Neuronal stem cell (in vitro differentiated cells): Measurements from ENCODE around the gene MSH3.

ENCODE experiments used
- DNase-seq: peaks from one replicate; pipeline ENCODE4 v3.0.0-alpha.2; 2013; ENCODE audit warnings: low spot score
- H2AFZ ChIP-seq: one replicate; pipeline ENCODE4 v1.6.1; 2013; ENCODE audit warnings: mild to moderate bottlenecking, low read length, inconsistent platforms
- H2AK5ac ChIP-seq: 2 replicates; pipeline ENCODE4 v1.6.1; 2013; ENCODE audit warnings: low read depth, mild to moderate bottlenecking, inconsistent platforms, low read length, moderate library complexity, mixed read lengths
- H2BK120ac ChIP-seq: 2 replicates; pipeline ENCODE4 v1.6.1; 2013; ENCODE audit warnings: low read depth, mild to moderate bottlenecking, inconsistent platforms, low read length, moderate library complexity, mixed read lengths
- H2BK12ac ChIP-seq: one replicate; pipeline ENCODE4 v1.6.1; 2013; ENCODE audit warnings: low read length, inconsistent platforms
- H2BK15ac ChIP-seq: 2 replicates; pipeline ENCODE4 v1.6.1; 2013; ENCODE audit warnings: mild to moderate bottlenecking, low read length, inconsistent platforms, mixed read lengths
- H2BK5ac ChIP-seq: one replicate; pipeline ENCODE4 v1.6.1; 2013; ENCODE audit warnings: inconsistent platforms, mild to moderate bottlenecking, low read length, moderate library complexity
- H3K14ac ChIP-seq: one replicate; pipeline ENCODE4 v1.6.1; 2013; ENCODE audit warnings: low read length, inconsistent platforms
- H3K18ac ChIP-seq: 2 replicates; pipeline ENCODE4 v1.6.1; 2013; ENCODE audit warnings: low read length, inconsistent platforms
- H3K23ac ChIP-seq: 2 replicates; pipeline ENCODE4 v1.6.1; 2013; ENCODE audit warnings: low read depth, mild to moderate bottlenecking, mixed read lengths, low read length, inconsistent platforms; ENCODE audit not compliant: poor library complexity
- H3K27ac ChIP-seq: replicated peaks from 3 replicates; pipeline ENCODE4 v1.5.1; 2013; ENCODE audit warnings: low read length, inconsistent platforms
- H3K27me3 ChIP-seq, 3 experiments: 2 replicates each; pipeline ENCODE4 v1.6.1; 2013; ENCODE audit warnings: low read length in 3 of 3, mild to moderate bottlenecking in 2 of 3, inconsistent platforms in 1 of 3, low read depth in 1 of 3, mixed read lengths in 1 of 3, moderate library complexity in 1 of 3; ENCODE audit not compliant: control insufficient read depth in 3 of 3, insufficient read depth in 3 of 3
- H3K36me3 ChIP-seq, 2 donors: replicated peaks in 1 of 2; 2 replicates each; pipeline ENCODE4 v1.6.1; 2013; ENCODE audit warnings: low read length in 2 of 2; ENCODE audit not compliant: control insufficient read depth in 2 of 2, insufficient read depth in 2 of 2
- H3K4ac ChIP-seq: 2 replicates; pipeline ENCODE4 v1.6.1; 2013; ENCODE audit warnings: inconsistent platforms, mild to moderate bottlenecking, low read length, moderate library complexity
- H3K4me1 ChIP-seq, 2 donors: 1 replicate in 1 of 2; 2 replicates in 1 of 2; pipeline ENCODE4 v1.6.1; 2013; ENCODE audit warnings: low read length in 2 of 2, low read depth in 1 of 2; ENCODE audit not compliant: control insufficient read depth in 2 of 2, insufficient read depth in 1 of 2
- H3K4me2 ChIP-seq: one replicate; pipeline ENCODE4 v1.6.1; 2013; ENCODE audit warnings: mild to moderate bottlenecking, low read length, inconsistent platforms; ENCODE audit not compliant: insufficient read depth, poor library complexity, severe bottlenecking
- H3K4me3 ChIP-seq, 2 donors: 2 replicates each; pipeline ENCODE4 v1.5.1; 2013; ENCODE audit warnings: low read length in 2 of 2, mild to moderate bottlenecking in 2 of 2, inconsistent platforms in 1 of 2, moderate library complexity in 1 of 2
- H3K79me1 ChIP-seq: one replicate; pipeline ENCODE4 v1.6.1; 2013; ENCODE audit warnings: low read depth, mild to moderate bottlenecking, inconsistent platforms, low read length, moderate library complexity
- H3K9ac ChIP-seq: one replicate; pipeline ENCODE4 v1.6.1; 2013; ENCODE audit warnings: mild to moderate bottlenecking, low read depth, low read length, inconsistent platforms; ENCODE audit not compliant: poor library complexity
- H3K9me3 ChIP-seq, 2 donors: replicated peaks in 1 of 2; 2 replicates each; pipeline versions ENCODE3 to v1.6.1; 2013; ENCODE audit warnings: low read length in 2 of 2, mild to moderate bottlenecking in 2 of 2, inconsistent platforms in 1 of 2, low read depth in 1 of 2, mixed read lengths in 1 of 2, moderate library complexity in 1 of 2; ENCODE audit not compliant: control insufficient read depth in 2 of 2, insufficient read depth in 1 of 2
- H4K8ac ChIP-seq: one replicate; pipeline ENCODE4 v1.6.1; 2013; ENCODE audit warnings: low read depth, mild to moderate bottlenecking, inconsistent platforms, low read length, moderate library complexity
- H4K91ac ChIP-seq: one replicate; pipeline ENCODE4 v1.6.1; 2013; ENCODE audit warnings: low read length, low read depth, mild to moderate bottlenecking, inconsistent platforms; ENCODE audit not compliant: poor library complexity
- WGBS, 2 donors: extraction: QIAGEN DNeasy Blood & Tissue Kit; methylation state at CpG; one replicate each; pipeline ENCODE4 v1.1.7; 2013; ENCODE audit warnings: missing lambda C conversion rate in 2 of 2, mixed read lengths in 1 of 2; ENCODE audit not compliant: insufficient read length in 2 of 2, insufficient replicate concordance in 1 of 2; ENCODE audit errors: extremely low coverage in 2 of 2; 5-methylcytosine and 5-hydroxymethylcytosine counted together

Gene MSH3

DNA sequence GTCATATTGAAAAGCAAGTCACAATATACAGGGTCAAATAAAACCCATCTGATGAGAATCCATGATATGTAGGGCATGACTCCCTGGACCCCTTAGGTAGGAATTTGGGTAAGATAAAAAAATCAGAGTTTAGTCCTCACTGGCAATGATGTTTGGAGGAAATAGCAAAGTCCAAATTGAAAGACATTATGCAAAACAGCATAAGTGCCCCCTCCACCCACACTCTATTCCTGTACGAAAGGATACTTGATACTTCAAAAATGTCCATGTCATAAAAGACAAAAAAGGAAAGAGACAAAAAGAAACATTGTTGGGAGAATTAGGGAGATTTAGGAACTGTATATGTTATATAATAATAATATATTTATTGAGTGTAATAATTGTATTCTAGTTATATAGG lies 209.7 kb downstream of the MSH3 start:
- Histone ChIP-seq H2BK5ac (no peak overlapping the region), H3K4me1 (no peaks in the 10 kb centered on the region), H2AK5ac (no peak overlapping the region), H2BK15ac (no peak overlapping the region), H3K23ac (no peak overlapping the region), H3K79me1 (no peaks in the 10 kb centered on the region), H3K9me3 (no peaks in the 10 kb centered on the region), H2BK12ac (no peak overlapping the region), H2AFZ (no peak overlapping the region), H3K18ac (no peak overlapping the region), H3K4me3 (no peak overlapping the region), H3K14ac (no peak overlapping the region), H3K36me3 (no peaks in the 10 kb centered on the region), H3K27ac (no peak overlapping the region), H4K8ac (no peak overlapping the region), H3K4ac (no peak overlapping the region), H4K91ac (no peak overlapping the region), H3K4me2 (no peak overlapping the region), H2BK120ac (no peak overlapping the region), H3K9ac (no peak overlapping the region), H3K27me3 (no peaks in the 10 kb centered on the region)
- DNase-seq, result no peak
- WGBS, 2 donors, result no CpG with 5 or more reads among the region's 1 CpG

DNA sequence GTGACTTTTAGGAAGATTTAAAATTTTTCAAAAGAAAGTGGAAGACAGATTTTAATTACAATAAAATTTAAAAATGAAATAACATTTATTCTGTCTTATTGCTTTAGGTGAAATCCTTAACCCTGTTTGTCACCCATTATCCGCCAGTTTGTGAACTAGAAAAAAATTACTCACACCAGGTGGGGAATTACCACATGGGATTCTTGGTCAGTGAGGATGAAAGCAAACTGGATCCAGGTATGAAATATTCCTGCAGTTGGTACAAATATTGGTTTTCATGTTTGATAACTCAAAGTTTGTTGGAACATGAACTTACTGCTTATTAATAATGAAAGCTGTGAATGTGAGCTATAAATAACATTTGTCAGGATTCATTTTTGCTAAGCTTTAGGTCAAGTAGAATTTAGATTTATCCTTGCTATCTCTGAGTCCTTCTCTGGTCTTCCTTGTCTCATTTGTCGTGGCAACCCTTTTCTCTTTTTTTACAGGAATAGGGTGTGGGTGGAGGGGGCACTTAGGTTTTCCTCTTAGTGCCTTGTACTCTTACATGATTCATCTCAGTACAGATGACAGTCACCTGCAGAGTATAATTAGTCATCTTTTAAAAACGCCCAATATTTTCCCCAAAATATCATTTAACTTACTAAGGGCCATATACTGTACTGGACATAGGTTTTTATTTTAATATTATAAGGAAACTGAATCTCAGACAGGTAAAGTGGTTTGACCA lies 210.4 kb downstream of the MSH3 start:
- H3K27me3 ChIP-seq, result no peaks in the 10 kb centered on the region
- H3K9me3 ChIP-seq, result no peaks in the 10 kb centered on the region
- no peak overlapping the region for H2BK15ac ChIP-seq
- no peaks in the 10 kb centered on the region for H3K36me3 ChIP-seq
- WGBS, 2 donors, result no CpG with 5 or more reads among the region's 3 CpGs
- no peak overlapping the region for H2BK12ac ChIP-seq
- no peak overlapping the region for H2AK5ac ChIP-seq
- H3K9ac ChIP-seq, result no peak overlapping the region
- DNase-seq, result no peak
- no peak overlapping the region for H4K91ac ChIP-seq
- no peak overlapping the region for H4K8ac ChIP-seq
- no peaks in the 10 kb centered on the region for H3K79me1 ChIP-seq
- no peak overlapping the region for H3K18ac ChIP-seq
- H2AFZ ChIP-seq, result no peak overlapping the region
- H3K4me3 ChIP-seq, result no peak overlapping the region
- H2BK5ac ChIP-seq, result no peak overlapping the region
- H3K4me2 ChIP-seq, result no peak overlapping the region
- H3K14ac ChIP-seq, result no peak overlapping the region
- H3K4me1 ChIP-seq, result no peaks in the 10 kb centered on the region
- no peak overlapping the region for H2BK120ac ChIP-seq
- H3K4ac ChIP-seq, result no peak overlapping the region
- no peak overlapping the region for H3K27ac ChIP-seq
- no peak overlapping the region for H3K23ac ChIP-seq

DNA sequence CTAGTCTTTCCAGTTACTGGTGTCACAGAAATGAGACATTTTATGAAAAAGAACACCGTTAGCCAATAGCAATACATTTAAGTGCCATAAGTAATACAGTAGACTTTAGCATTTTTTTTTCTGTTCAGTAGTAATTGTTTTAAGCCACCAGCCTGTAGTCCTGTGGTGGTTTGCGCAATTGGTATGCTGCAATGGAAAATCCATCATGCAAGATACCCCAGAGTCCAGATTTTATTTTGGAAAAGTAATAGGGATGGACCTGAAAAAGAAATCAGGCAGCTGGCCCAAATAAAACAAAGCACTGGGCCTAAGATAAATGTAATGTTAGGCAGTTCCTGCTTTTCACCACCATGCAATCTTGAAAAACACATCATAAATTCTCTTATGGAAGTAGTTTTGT lies 211.1 kb downstream of the MSH3 start:
- no peak for DNase-seq
- Histone ChIP-seq H2AFZ (no peak overlapping the region), H2AK5ac (no peak overlapping the region), H2BK120ac (no peak overlapping the region), H2BK5ac (no peak overlapping the region), H3K14ac (no peak overlapping the region), H3K18ac (no peak overlapping the region), H3K23ac (no peak overlapping the region), H4K91ac (no peak overlapping the region), H3K4me3 (no peak overlapping the region), H3K9ac (no peak overlapping the region), H3K4ac (no peak overlapping the region), H4K8ac (no peak overlapping the region), H3K9me3 (no peaks in the 10 kb centered on the region), H3K4me2 (no peak overlapping the region), H3K79me1 (no peaks in the 10 kb centered on the region), H3K27ac (no peak overlapping the region), H3K27me3 (no peaks in the 10 kb centered on the region), H3K4me1 (peaks cover 0 to 2% of the 10 kb centered on the region in 2 donors), H2BK15ac (no peak overlapping the region), H3K36me3 (no peaks in the 10 kb centered on the region), H2BK12ac (no peak overlapping the region)
- WGBS, 2 donors, result no CpG with 5 or more reads among the region's 2 CpGs

DNA sequence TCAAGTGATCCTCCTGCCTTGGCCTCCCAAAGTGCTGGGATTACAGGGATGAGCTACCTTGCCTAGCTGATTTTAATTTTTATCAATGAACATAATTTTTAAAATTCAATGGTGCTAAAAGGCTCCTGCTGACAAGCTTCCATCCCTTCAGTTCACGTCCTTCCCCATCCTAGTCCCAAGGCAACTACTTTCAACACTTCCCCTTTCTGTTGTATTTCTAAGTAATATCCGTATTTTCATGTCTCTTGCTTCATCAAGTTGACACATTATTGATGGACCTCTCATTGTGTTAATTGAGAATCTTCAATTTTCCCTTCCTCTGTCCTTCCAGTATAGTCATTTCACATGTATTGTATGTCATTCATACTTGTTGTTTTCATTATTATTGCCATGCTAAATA lies 211.9 kb downstream of the MSH3 start:
- Histone ChIP-seq H3K79me1 (no peaks in the 10 kb centered on the region), H3K9ac (no peak overlapping the region), H2AFZ (no peak overlapping the region), H4K91ac (no peak overlapping the region), H2BK5ac (no peak overlapping the region), H3K4me1 (peaks cover 0 to 2% of the 10 kb centered on the region in 2 donors), H3K36me3 (no peaks in the 10 kb centered on the region), H3K4me2 (no peak overlapping the region), H3K23ac (no peak overlapping the region), H3K9me3 (no peaks in the 10 kb centered on the region), H2BK120ac (no peak overlapping the region), H3K4me3 (no peak overlapping the region), H4K8ac (no peak overlapping the region), H3K14ac (no peak overlapping the region), H3K4ac (no peak overlapping the region), H2BK12ac (no peak overlapping the region), H3K27me3 (no peaks in the 10 kb centered on the region), H2AK5ac (no peak overlapping the region), H3K18ac (no peak overlapping the region), H3K27ac (no peak overlapping the region), H2BK15ac (no peak overlapping the region)
- no CpG with 5 or more reads among the region's 2 CpGs for WGBS, 2 donors
- no peak for DNase-seq
